Type B pancreatic cell (in vitro differentiated cells): ENCODE measurements around the gene SYNDIG1. TPM values are rescaled to one million over a fixed set of nuclear protein-coding genes. Genes with fewer than 3 reads are reported as not detected.

Experiments used
- DNase-seq: peaks from one replicate; pipeline ENCODE4 v3.0.0; 2021; ENCODE audit warnings: mixed read lengths; ENCODE audit not compliant: unreplicated experiment; ENCODE audit errors: extremely low spot score
- H3K27ac Mint-ChIP-seq: 2 replicates; pipeline ENCODE4 v1.8.0; 2021; ENCODE audit warnings: mild to moderate bottlenecking, mixed read lengths
- H3K27me3 Mint-ChIP-seq: 2 replicates; pipeline ENCODE4 v1.8.0; 2021; ENCODE audit warnings: mixed read lengths
- H3K36me3 Mint-ChIP-seq: 2 replicates; pipeline ENCODE4 v1.8.0; 2021; ENCODE audit warnings: mixed read lengths
- H3K4me1 Mint-ChIP-seq: one replicate; pipeline ENCODE4 v1.8.0; 2021; ENCODE audit warnings: mixed read lengths; ENCODE audit not compliant: unreplicated experiment
- H3K4me3 Mint-ChIP-seq: 2 replicates; pipeline ENCODE4 v1.8.0; 2021; ENCODE audit warnings: mild to moderate bottlenecking, mixed read lengths
- H3K9me3 Mint-ChIP-seq: 2 replicates; pipeline ENCODE4 v1.8.0; 2021; ENCODE audit warnings: mixed read lengths
- CTCF ChIP-seq: fragments of 200-600 bp; sonication (generic); conservative IDR thresholded peaks from 2 replicates; pipeline ENCODE4 v1.5.0; 2021; ENCODE audit warnings: antibody characterized with exemption, mild to moderate bottlenecking
- total RNA-seq: library from RNA; stranded (reverse); gene quantifications from 2 replicates; pipeline ENCODE4 v1.2.1, GENCODE V29; 2021; ENCODE audit warnings: low replicate concordance

Gene SYNDIG1
- total RNA-seq, 1 donor from 2014 or later = 4.3 TPM

- Mint-ChIP-seq H3K36me3 (peaks cover 3% of the 10 kb centered on the region), H3K4me3 (no peak overlapping the region), H3K27ac (no peak overlapping the region), H3K4me1 (peaks cover 21% of the 10 kb centered on the region), H3K9me3 (no peaks in the 10 kb centered on the region), H3K27me3 (no peaks in the 10 kb centered on the region)
- TF ChIP-seq CTCF = no peak
- DNase-seq = no peak
Measured at GRCh38 chr20:24630486-24631172, 161.2 kb downstream of the SYNDIG1 start.

- H3K27ac Mint-ChIP-seq = no peak overlapping the region
- H3K36me3 Mint-ChIP-seq = peaks cover 3% of the 10 kb centered on the region
- DNase-seq = no peak
- no peak overlapping the region for H3K4me3 Mint-ChIP-seq
- H3K4me1 Mint-ChIP-seq = peaks cover 21% of the 10 kb centered on the region
- no peak for TF ChIP-seq CTCF
- no peaks in the 10 kb centered on the region for H3K9me3 Mint-ChIP-seq
- no peaks in the 10 kb centered on the region for H3K27me3 Mint-ChIP-seq
Measured at GRCh38 chr20:24631173-24631505, 161.7 kb downstream of the SYNDIG1 start.

GRCh38 chr20:24632581-24632980 is 163.2 kb downstream of the SYNDIG1 start:
- TF ChIP-seq CTCF = no peak
- Mint-ChIP-seq H3K27ac (no peak overlapping the region), H3K9me3 (no peaks in the 10 kb centered on the region), H3K27me3 (no peaks in the 10 kb centered on the region), H3K4me1 (peaks cover 27% of the 10 kb centered on the region), H3K4me3 (no peak overlapping the region), H3K36me3 (no peaks in the 10 kb centered on the region)
- no peak for DNase-seq

- Mint-ChIP-seq H3K36me3 (no peaks in the 10 kb centered on the region), H3K4me1 (peaks cover 27% of the 10 kb centered on the region), H3K27me3 (no peaks in the 10 kb centered on the region), H3K4me3 (no peak overlapping the region), H3K27ac (no peak overlapping the region), H3K9me3 (no peaks in the 10 kb centered on the region)
- DNase-seq = no peak
- TF ChIP-seq CTCF = no peak
Measured at GRCh38 chr20:24633026-24633425, 163.6 kb downstream of the SYNDIG1 start.

- DNase-seq = no peak
- H3K4me1 Mint-ChIP-seq = peaks cover 27% of the 10 kb centered on the region
- H3K36me3 Mint-ChIP-seq = no peaks in the 10 kb centered on the region
- H3K27me3 Mint-ChIP-seq = no peaks in the 10 kb centered on the region
- H3K4me3 Mint-ChIP-seq = no peak overlapping the region
- no peak for TF ChIP-seq CTCF
- H3K27ac Mint-ChIP-seq = no peak overlapping the region
- H3K9me3 Mint-ChIP-seq = no peaks in the 10 kb centered on the region
Measured at GRCh38 chr20:24633521-24633920, 164.1 kb downstream of the SYNDIG1 start.

- Mint-ChIP-seq H3K27ac (no peak overlapping the region), H3K36me3 (no peaks in the 10 kb centered on the region), H3K27me3 (no peaks in the 10 kb centered on the region), H3K9me3 (no peaks in the 10 kb centered on the region), H3K4me3 (no peak overlapping the region), H3K4me1 (peaks cover 18% of the 10 kb centered on the region)
- TF ChIP-seq CTCF = no peak
- DNase-seq = no peak
Measured at GRCh38 chr20:24634855-24635254, 165.4 kb downstream of the SYNDIG1 start.
